HEK293T (cell line): Measurements from ENCODE around the gene GPR119.
"Not testable (repeated sequence)": the region's sequence is repeated elsewhere in the genome, so short reads cannot be mapped to it uniquely, and the experiment has no call there.

Experiments
- CTCF ChIA-PET: fragments of 350-600 bp; formaldehyde crosslinking; extraction: SDS; loops from one replicate; lab custom pipeline; 2021; ENCODE audit warnings: antibody characterized with exemption, inconsistent platforms; lab: Yijun Ruan, JAX
- POLR2A ChIA-PET: fragments of 350-600 bp; formaldehyde crosslinking; extraction: SDS; loops from one replicate; lab custom pipeline; 2020; ENCODE audit warnings: antibody characterized with exemption, inconsistent platforms; lab: Yijun Ruan, JAX
- DNase-seq: peaks from one replicate; pipeline ENCODE4 v3.0.0; 2012; ENCODE audit warnings: mixed read lengths; ENCODE audit errors: extremely low spot score
- ARNT ChIP-seq: fragments of 450-650 bp; IDR thresholded peaks from 2 replicates; pipeline ENCODE4 v1.6.1; 2017; ENCODE audit warnings: mild to moderate bottlenecking
- BHLHE40 ChIP-seq: fragments of 450-650 bp; IDR thresholded peaks from 2 replicates; pipeline ENCODE4 v1.6.1; 2016; ENCODE audit warnings: mild to moderate bottlenecking, moderate library complexity, borderline replicate concordance
- CTBP1 ChIP-seq: fragments of 450-650 bp; IDR thresholded peaks from 2 replicates; pipeline ENCODE4 v1.6.1; 2016; ENCODE audit warnings: borderline replicate concordance
- ELF4 ChIP-seq: fragments of 450-650 bp; IDR thresholded peaks from 2 replicates; pipeline ENCODE4 v1.6.1; 2017; ENCODE audit warnings: antibody characterized with exemption
- FOXA1 ChIP-seq: fragments of 450-650 bp; IDR thresholded peaks from 2 replicates; pipeline ENCODE4 v1.6.1; 2016; ENCODE audit warnings: mild to moderate bottlenecking
- FOXK2 ChIP-seq: fragments of 450-650 bp; IDR thresholded peaks from 2 replicates; pipeline ENCODE4 v1.6.1; 2016; ENCODE audit warnings: mild to moderate bottlenecking
- FOXM1 ChIP-seq: fragments of 450-650 bp; IDR thresholded peaks from 2 replicates; pipeline ENCODE4 v1.6.1; 2017; ENCODE audit warnings: mild to moderate bottlenecking, borderline replicate concordance
- HDGF ChIP-seq: fragments of 450-650 bp; IDR thresholded peaks from 2 replicates; pipeline ENCODE4 v1.6.1; 2017; ENCODE audit warnings: antibody characterized with exemption, borderline replicate concordance
- L3MBTL2 ChIP-seq: fragments of 450-650 bp; conservative IDR thresholded peaks from 2 replicates; pipeline ENCODE4 v1.6.1; 2016; ENCODE audit warnings: mild to moderate bottlenecking
- LEF1 ChIP-seq: fragments of 450-650 bp; IDR thresholded peaks from 2 replicates; pipeline ENCODE4 v1.6.1; 2017; ENCODE audit warnings: mild to moderate bottlenecking, borderline replicate concordance
- NFRKB ChIP-seq: fragments of 450-650 bp; IDR thresholded peaks from 2 replicates; pipeline ENCODE4 v1.6.1; 2016; ENCODE audit warnings: mild to moderate bottlenecking, moderate library complexity
- PKNOX1 ChIP-seq: fragments of 450-650 bp; IDR thresholded peaks from 2 replicates; pipeline ENCODE4 v1.6.1; 2016
- SP1 ChIP-seq: fragments of 450-650 bp; IDR thresholded peaks from 2 replicates; pipeline ENCODE4 v1.6.1; 2017
- SUZ12 ChIP-seq: fragments of 450-650 bp; IDR thresholded peaks from 2 replicates; pipeline ENCODE4 v1.6.1; 2016; ENCODE audit warnings: mild to moderate bottlenecking
- TARDBP ChIP-seq: fragments of 450-650 bp; IDR thresholded peaks from 2 replicates; pipeline ENCODE4 v1.6.1; 2016
- ZNF384 ChIP-seq: fragments of 450-650 bp; IDR thresholded peaks from 2 replicates; pipeline ENCODE4 v1.6.1; 2016

The GPR119 gene

DNA sequence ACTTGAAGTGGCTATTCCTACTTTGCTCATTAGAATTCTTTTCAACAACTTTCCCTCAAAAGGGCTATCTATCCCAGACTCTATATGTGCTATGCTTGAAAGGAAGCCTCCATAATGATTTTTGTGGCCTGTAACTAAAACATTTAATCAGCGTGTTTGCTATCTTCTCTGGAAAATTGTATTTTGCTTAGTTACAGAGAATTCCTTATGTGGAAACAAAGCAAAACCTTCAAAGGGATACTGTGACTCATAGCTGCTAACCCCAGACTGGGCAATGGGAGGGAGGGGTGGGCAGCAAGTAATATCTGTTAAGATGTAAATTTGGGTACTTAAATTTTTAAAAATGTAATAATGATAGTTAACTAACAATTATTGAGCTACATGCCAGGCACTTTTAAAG is 42.1 kb downstream of the GPR119 start:
- DNase-seq, result no peak
- ChIA-PET POLR2A (no interaction called here), CTCF (no interaction called here)
- TF ChIP-seq HDGF (no peak), LEF1 (no peak), SUZ12 (no peak), SP1 (no peak), L3MBTL2 (no peak)

GRCh38 chrX:130340271-130340670 is 45.2 kb downstream of the GPR119 start:
- TF ChIP-seq ELF4 (no peak), LEF1 (no peak), SP1 (no peak), ARNT (no peak), SUZ12 (no peak), HDGF (no peak), ZNF384 (no peak), L3MBTL2 (no peak), BHLHE40 (no peak)
- POLR2A ChIA-PET, result interaction anchor here (1.1 kb wide), 1 partner anchor 9 kb away, joined by 3 read pairs; no protein-coding TSS in a partner anchor
- no peak for DNase-seq
- CTCF ChIA-PET, result interaction anchor here (0.6 kb wide), 1 partner anchor 199 kb away, joined by 3 read pairs; no protein-coding TSS in a partner anchor

DNA sequence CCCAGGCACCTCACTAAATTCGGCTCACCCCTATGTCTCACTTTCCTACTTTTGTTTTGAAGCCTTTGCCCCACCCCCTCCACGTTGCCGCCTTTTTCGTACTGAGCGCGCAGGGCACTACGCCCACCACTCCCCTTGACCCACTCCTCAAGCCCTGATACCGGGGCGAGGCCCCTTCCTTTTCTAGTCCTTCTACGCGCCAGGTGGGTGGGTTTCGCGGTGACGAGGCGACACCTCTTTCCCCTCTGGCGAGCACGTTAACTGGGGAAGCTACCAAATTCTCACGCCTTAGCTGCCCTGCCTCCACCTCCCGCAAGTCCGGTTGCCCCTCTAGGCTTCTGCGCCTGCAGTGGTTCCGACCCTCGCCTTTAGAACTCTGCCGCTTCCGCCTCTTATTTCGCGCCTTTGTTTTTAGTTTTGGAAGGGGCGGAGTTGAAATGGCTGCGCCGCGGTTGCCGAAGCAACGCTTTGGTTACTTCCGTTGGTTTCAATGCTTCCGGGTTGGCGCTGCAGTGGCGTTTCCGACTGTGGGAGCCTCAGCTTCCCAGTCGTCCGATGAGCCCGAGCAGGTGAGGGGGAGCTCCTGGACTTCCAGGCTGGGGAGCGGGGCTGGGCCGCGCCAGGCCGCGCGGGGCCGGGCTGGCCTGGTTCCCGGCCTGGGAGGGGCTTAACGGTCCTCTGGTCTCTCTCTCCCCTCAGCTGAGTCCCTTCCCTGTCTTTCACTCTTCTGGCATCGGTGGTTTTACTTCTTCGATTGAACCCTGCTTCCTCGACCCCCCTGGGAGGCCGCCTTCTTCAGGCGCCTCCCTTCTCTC is 45.9 kb downstream of the GPR119 start, which contains the start of gene SLC25A14:
Gene SLC25A14 (plus strand): TSS at position 512 of the 815 bp plus-strand sequence. CDS start 360 bp downstream, outside the sequence.
- ChIA-PET POLR2A (interaction anchor here (0.8 to 1.1 kb wide), 2 partner anchors 10 to 71 kb away, joined by 3 to 4 read pairs; partner anchors contain the start of gene ZNF280C), CTCF (interaction anchor here (0.6 kb wide), 1 partner anchor 1228 kb away, joined by 3 read pairs; no protein-coding TSS in a partner anchor)
- TF ChIP-seq L3MBTL2 (peak; percentile 96), FOXM1 (no peak), LEF1 (no peak), SP1 (no peak), BHLHE40 (no peak), ELF4 (peak; percentile 89), ZNF384 (no peak), ARNT (no peak), FOXA1 (no peak), CTBP1 (no peak), SUZ12 (no peak), HDGF (no peak), NFRKB (no peak)
- DNase-seq, result peak; percentile 82

GRCh38 chrX:130338869-130339268 is 46.6 kb downstream of the GPR119 start:
- CTCF ChIA-PET, result interaction anchor here (0.6 to 0.8 kb wide), 2 partner anchors 55 to 1229 kb away, joined by 3 read pairs; no protein-coding TSS in a partner anchor
- POLR2A ChIA-PET, result interaction anchor here (1.0 kb wide), 1 partner anchor 10 kb away, joined by 3 read pairs; no protein-coding TSS in a partner anchor

GRCh38 chrX:130336531-130336930 is 48.9 kb downstream of the GPR119 start:
- ChIA-PET CTCF (no interaction called here), POLR2A (no interaction called here)
- TF ChIP-seq ARNT, result no peak
- no peak for TF ChIP-seq BHLHE40
- no peak for TF ChIP-seq ELF4
- no peak for TF ChIP-seq NFRKB
- TF ChIP-seq FOXM1, result no peak
- TF ChIP-seq SP1, result no peak
- no peak for TF ChIP-seq FOXA1
- TF ChIP-seq SUZ12, result no peak
- no peak for TF ChIP-seq CTBP1
- TF ChIP-seq TARDBP, result no peak
- no peak for TF ChIP-seq FOXK2
- TF ChIP-seq PKNOX1, result no peak
- no peak for TF ChIP-seq ZNF384
- TF ChIP-seq L3MBTL2, result no peak
- no peak for TF ChIP-seq HDGF
- no peak for TF ChIP-seq LEF1
- DNase-seq, result no peak

More at GRCh38 chrX:130338869-130339268, 46.6 kb downstream of the GPR119 start:
- not testable (repeated sequence) for DNase-seq
